ENCODE results near the gene PITPNC1.

DNA sequence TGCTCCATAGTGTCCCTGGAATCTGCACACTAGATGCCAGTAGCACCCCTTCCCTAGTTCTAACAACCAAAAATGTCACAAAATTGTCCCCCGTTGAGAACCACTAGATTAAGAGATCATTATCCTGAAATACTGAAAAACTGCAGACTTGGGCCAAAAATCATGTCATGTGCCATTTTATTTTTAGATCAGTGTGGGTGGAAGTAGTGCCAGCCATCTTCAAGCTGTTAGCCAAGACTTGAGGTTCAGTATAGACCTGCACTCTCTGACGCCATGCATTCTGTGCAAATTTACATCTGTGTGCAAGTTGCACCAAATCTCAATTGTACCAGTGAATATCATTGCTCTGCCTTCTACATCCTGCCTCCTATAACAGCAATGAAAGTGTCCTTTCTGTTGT lies 309.2 kb downstream of the PITPNC1 start:
- TF ChIP-seq, protein P1, sequence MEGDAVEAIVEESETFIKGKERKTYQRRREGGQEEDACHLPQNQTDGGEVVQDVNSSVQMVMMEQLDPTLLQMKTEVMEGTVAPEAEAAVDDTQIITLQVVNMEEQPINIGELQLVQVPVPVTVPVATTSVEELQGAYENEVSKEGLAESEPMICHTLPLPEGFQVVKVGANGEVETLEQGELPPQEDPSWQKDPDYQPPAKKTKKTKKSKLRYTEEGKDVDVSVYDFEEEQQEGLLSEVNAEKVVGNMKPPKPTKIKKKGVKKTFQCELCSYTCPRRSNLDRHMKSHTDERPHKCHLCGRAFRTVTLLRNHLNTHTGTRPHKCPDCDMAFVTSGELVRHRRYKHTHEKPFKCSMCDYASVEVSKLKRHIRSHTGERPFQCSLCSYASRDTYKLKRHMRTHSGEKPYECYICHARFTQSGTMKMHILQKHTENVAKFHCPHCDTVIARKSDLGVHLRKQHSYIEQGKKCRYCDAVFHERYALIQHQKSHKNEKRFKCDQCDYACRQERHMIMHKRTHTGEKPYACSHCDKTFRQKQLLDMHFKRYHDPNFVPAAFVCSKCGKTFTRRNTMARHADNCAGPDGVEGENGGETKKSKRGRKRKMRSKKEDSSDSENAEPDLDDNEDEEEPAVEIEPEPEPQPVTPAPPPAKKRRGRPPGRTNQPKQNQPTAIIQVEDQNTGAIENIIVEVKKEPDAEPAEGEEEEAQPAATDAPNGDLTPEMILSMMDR (IDR thresholded peaks at IDR 0.05) = no peak
- TF ChIP-seq POLR2A (IDR thresholded peaks at IDR 0.05) = no peak

Data from adrenal gland (tissue), 5 donors.